SK-N-SH (cell line): ENCODE results near the gene RUFY4. TPM values are rescaled to one million over a fixed set of nuclear protein-coding genes. Genes with fewer than 3 reads are reported as not detected.

ENCODE experiments used
- CTCF ChIA-PET: fragments of 300-600, 350-600 bp; formaldehyde crosslinking; extraction: SDS; loops from one replicate; lab custom pipeline; 2021; lab: Yijun Ruan, JAX
- POLR2A ChIA-PET: fragments of 350-600 bp; sonication (Branson Sonifier 250); formaldehyde crosslinking; extraction: SDS; loops from one replicate; lab custom pipeline; 2020; ENCODE audit warnings: antibody characterized with exemption, inconsistent platforms; lab: Yijun Ruan, JAX
- DNase-seq: peaks from one replicate; pipeline ENCODE4 v3.0.0; 2012
- H2AFZ ChIP-seq: fragments of 200-600 bp; sonication (generic); 2 replicates; pipeline ENCODE4 v1.8.1; 2016; ENCODE audit warnings: antibody characterized with exemption, mild to moderate bottlenecking, low read depth
- H3F3A ChIP-seq: fragments of 200-600 bp; sonication (generic); replicated peaks from 2 replicates; pipeline ENCODE3; 2016; ENCODE audit warnings: antibody characterized with exemption, mild to moderate bottlenecking; ENCODE audit not compliant: insufficient read depth
- H3K27ac ChIP-seq, 2 experiments: fragments of 200-500 bp in 1 of 2; fragments of 200-600 bp in 1 of 2; sonication (Bioruptor generic) in 1 of 2; sonication (generic), shearing (Covaris generic) in 1 of 2; 2 replicates each; pipeline versions ENCODE4 v1.5.1 to v1.6.1; 2014 to 2016; ENCODE audit warnings: low read depth in 2 of 2, inconsistent platforms in 1 of 2, low read length in 1 of 2, mild to moderate bottlenecking in 1 of 2, mixed read lengths in 1 of 2
- H3K27me3 ChIP-seq: fragments of 200-600 bp; sonication (generic), shearing (Covaris generic); 2 replicates; pipeline ENCODE4 v1.6.1; 2016; ENCODE audit warnings: mixed run types; ENCODE audit not compliant: insufficient read depth
- H3K36me3 ChIP-seq, 2 experiments: fragments of 200-500 bp in 1 of 2; fragments of 200-600 bp in 1 of 2; sonication (Bioruptor generic) in 1 of 2; sonication (generic) in 1 of 2; replicated peaks in 1 of 2; 2 replicates each; pipeline versions ENCODE3 to v1.5.1; 2014 to 2016; ENCODE audit warnings: low read length in 1 of 2, mild to moderate bottlenecking in 1 of 2; ENCODE audit not compliant: insufficient read depth in 2 of 2, control insufficient read depth in 1 of 2
- H3K4me1 ChIP-seq, 2 experiments: fragments of 200-500 bp in 1 of 2; fragments of 200-600 bp in 1 of 2; sonication (Bioruptor generic) in 1 of 2; sonication (generic), shearing (Covaris generic) in 1 of 2; 2 replicates each; pipeline versions ENCODE4 v1.5.1 to v1.6.1; 2014 to 2016; ENCODE audit warnings: low read depth in 1 of 2, low read length in 1 of 2, mixed run types in 1 of 2; ENCODE audit not compliant: insufficient read depth in 2 of 2, control insufficient read depth in 1 of 2
- H3K4me2 ChIP-seq: fragments of 200-600 bp; sonication (generic), shearing (Covaris generic); 2 replicates; pipeline ENCODE4 v1.6.1; 2017; ENCODE audit warnings: mixed run types
- H3K4me3 ChIP-seq, 2 experiments: fragments of 200-500 bp in 1 of 2; fragments of 200-600 bp in 1 of 2; sonication (Bioruptor generic) in 1 of 2; sonication (generic), shearing (Covaris generic) in 1 of 2; 2 replicates each; pipeline versions ENCODE4 v1.5.1 to v1.8.1; 2014 to 2016; ENCODE audit warnings: low read depth in 2 of 2, inconsistent platforms in 1 of 2, low read length in 1 of 2, mild to moderate bottlenecking in 1 of 2, mixed read lengths in 1 of 2, moderate library complexity in 1 of 2
- H3K79me2 ChIP-seq: fragments of 200-600 bp; sonication (generic); 2 replicates; pipeline ENCODE4 v1.8.1; 2017; ENCODE audit warnings: mild to moderate bottlenecking; ENCODE audit not compliant: insufficient read depth
- H3K9ac ChIP-seq: fragments of 200-600 bp; sonication (generic); 2 replicates; pipeline ENCODE4 v1.6.1; 2017; ENCODE audit warnings: mixed run types
- H3K9me2 ChIP-seq: fragments of 200-600 bp; sonication (generic); 2 replicates; pipeline ENCODE4 v1.6.1; 2017; ENCODE audit warnings: mixed run types
- H3K9me3 ChIP-seq: fragments of 200-600 bp; sonication (generic); 2 replicates; pipeline ENCODE4 v1.6.1; 2017; ENCODE audit warnings: mixed run types, mild to moderate bottlenecking, moderate library complexity
- H4K20me1 ChIP-seq: fragments of 200-600 bp; sonication (generic); 2 replicates; pipeline ENCODE4 v1.6.1; 2017; ENCODE audit warnings: mild to moderate bottlenecking, mixed run types; ENCODE audit not compliant: insufficient read depth
- CHD2 ChIP-seq: fragments of 150-350 bp; IDR thresholded peaks from 2 replicates; pipeline ENCODE4 v1.6.1; 2018; ENCODE audit warnings: low read length; ENCODE audit not compliant: partially characterized antibody
- ELF1 ChIP-seq: IDR thresholded peaks from 2 replicates; pipeline ENCODE4 v1.4.0; 2012
- EP300 ChIP-seq, 2 experiments: IDR thresholded peaks; 2 replicates each; pipeline versions ENCODE4 v1.4.0 to v1.6.1; 2012; ENCODE audit warnings: borderline replicate concordance in 1 of 2, low read depth in 1 of 2, low read length in 1 of 2
- FOXJ3 ChIP-seq: sonication (generic); formaldehyde crosslinking; IDR thresholded peaks from 2 replicates; pipeline ENCODE4 v1.5.1; 2020; ENCODE audit warnings: mild to moderate bottlenecking, missing genetic modification reagents
- FOXM1 ChIP-seq: IDR thresholded peaks from 2 replicates; pipeline ENCODE4 v1.4.0; 2012; ENCODE audit warnings: low read depth, mild to moderate bottlenecking
- GABPA ChIP-seq: IDR thresholded peaks from 2 replicates; pipeline ENCODE4 v1.4.0; 2012; ENCODE audit warnings: low read depth, mild to moderate bottlenecking
- MXI1 ChIP-seq: IDR thresholded peaks from 2 replicates; pipeline ENCODE4 v1.6.1; 2012; ENCODE audit warnings: mild to moderate bottlenecking, low read depth, low read length, improper control_type of control experiment
- NRF1 ChIP-seq: IDR thresholded peaks from 2 replicates; pipeline ENCODE4 v1.6.1; 2012; ENCODE audit warnings: low read depth, mild to moderate bottlenecking, low read length
- RAD21 ChIP-seq: IDR thresholded peaks from 2 replicates; pipeline ENCODE4 v1.6.1; 2012; ENCODE audit warnings: mild to moderate bottlenecking, low read length
- RCOR1 ChIP-seq: fragments of 150-350 bp; IDR thresholded peaks from 2 replicates; pipeline ENCODE4 v1.6.1; 2017; ENCODE audit warnings: antibody characterized with exemption, low read length
- REST ChIP-seq: IDR thresholded peaks from 2 replicates; pipeline ENCODE4 v1.6.1; 2012; ENCODE audit warnings: mild to moderate bottlenecking, low read depth, low read length, moderate library complexity
- RXRA ChIP-seq: IDR thresholded peaks from 2 replicates; pipeline ENCODE4 v1.4.0; 2012; ENCODE audit warnings: low read depth, mild to moderate bottlenecking, borderline replicate concordance
- SMC3 ChIP-seq: IDR thresholded peaks from 2 replicates; pipeline ENCODE4 v1.6.1; 2012; ENCODE audit warnings: low read depth, low read length, improper control_type of control experiment
- TAF1 ChIP-seq: IDR thresholded peaks from 2 replicates; pipeline ENCODE4 v1.6.1; 2012; ENCODE audit warnings: low read depth, mild to moderate bottlenecking, low read length, moderate library complexity, borderline replicate concordance
- TEAD4 ChIP-seq: IDR thresholded peaks from 2 replicates; pipeline ENCODE4 v1.4.0; 2012; ENCODE audit warnings: mild to moderate bottlenecking, borderline replicate concordance; ENCODE audit not compliant: insufficient read depth
- USF1 ChIP-seq: IDR thresholded peaks from 2 replicates; pipeline ENCODE4 v1.4.0; 2012; ENCODE audit warnings: low read depth, borderline replicate concordance
- USF2 ChIP-seq: fragments of 150-350 bp; IDR thresholded peaks from 2 replicates; pipeline ENCODE4 v1.6.1; 2017; ENCODE audit warnings: antibody characterized with exemption, low read length, low read depth, borderline replicate concordance
- WGBS: methylation state at CpG from one replicate; pipeline ENCODE4 v1.1.6; 2017; ENCODE audit warnings: low lambda C conversion rate; 5-methylcytosine and 5-hydroxymethylcytosine counted together
- polyA plus RNA-seq, 3 experiments: library from polyadenylated mRNA; depleted of rRNA; stranded (reverse); fragments of >200 nt; gene quantifications; 2 replicates each; pipeline ENCODE4 v1.2.3, GENCODE V29; 2012
- TF ChIP-seq, protein P1 (sequence below): IDR thresholded peaks from 2 replicates; pipeline ENCODE4 v1.4.0; 2012; ENCODE audit warnings: low read depth
- TF ChIP-seq, protein P2 (sequence below): fragments of 200-600 bp; sonication (generic); IDR thresholded peaks from 2 replicates; pipeline ENCODE4 v1.6.1; 2017; ENCODE audit warnings: antibody characterized with exemption, mild to moderate bottlenecking, moderate library complexity

RUFY4 gene
- polyA plus RNA-seq, 1 of the 3 experiments (the other 2 are of a cell fraction): not detected

- TF ChIP-seq, protein P1, sequence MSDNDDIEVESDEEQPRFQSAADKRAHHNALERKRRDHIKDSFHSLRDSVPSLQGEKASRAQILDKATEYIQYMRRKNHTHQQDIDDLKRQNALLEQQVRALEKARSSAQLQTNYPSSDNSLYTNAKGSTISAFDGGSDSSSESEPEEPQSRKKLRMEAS: no peak
- no peak for TF ChIP-seq GABPA
- no peak for TF ChIP-seq EP300 (IDR thresholded peaks at IDR 0.05; ENCODE audit: borderline replicate concordance in 1 of 2, low read depth in 1 of 2, low read length in 1 of 2)
- no peak for TF ChIP-seq USF2
Measured at GRCh38 chr2:218041302-218042168, 27.5 kb upstream of the RUFY4 start (continued).

GRCh38 chr2:218043100-218043499, 26.0 kb upstream of the RUFY4 start:
- H4K20me1 ChIP-seq: no peaks in the 10 kb centered on the region
- no peaks in the 10 kb centered on the region for H3F3A ChIP-seq
- no peak overlapping the region for H3K4me2 ChIP-seq
- H3K4me1 ChIP-seq: no peaks in the 10 kb centered on the region
- ChIA-PET POLR2A (interaction anchor here (0.9 kb wide), 1 partner anchor 100 kb away, joined by 5 read pairs; no protein-coding TSS in a partner anchor), CTCF (interaction anchor here (0.6 to 4.5 kb wide), 10 partner anchors 8 to 258 kb away, joined by 3 to 30 read pairs (median 5); partner anchors contain the start of gene RUFY4)
- no peaks in the 10 kb centered on the region for H3K36me3 ChIP-seq
- no peak overlapping the region for H3K9ac ChIP-seq
- H2AFZ ChIP-seq: no peak overlapping the region
- 50% methylated on average over 1 of the region's 1 CpG for WGBS
- no peak overlapping the region for H3K4me3 ChIP-seq
- H3K27ac ChIP-seq: no peak overlapping the region
- no peaks in the 10 kb centered on the region for H3K9me2 ChIP-seq
- peaks cover 14% of the 10 kb centered on the region; the same call in 1 of the 2 replicates for H3K27me3 ChIP-seq
- no peaks in the 10 kb centered on the region for H3K79me2 ChIP-seq
- DNase-seq: no peak
- H3K9me3 ChIP-seq: no peaks in the 10 kb centered on the region
- TF ChIP-seq USF2: no peak
- no peak for TF ChIP-seq TAF1
- no peak for TF ChIP-seq USF1
- TF ChIP-seq FOXJ3 (CRISPR knock-in tag): no peak
- no peak for TF ChIP-seq GABPA
- TF ChIP-seq NRF1: no peak
- no peak for TF ChIP-seq FOXM1
- no peak for TF ChIP-seq RCOR1
- no peak for TF ChIP-seq REST
- TF ChIP-seq TEAD4: no peak
- TF ChIP-seq RAD21: no peak
- TF ChIP-seq EP300 (IDR thresholded peaks at IDR 0.05; ENCODE audit: borderline replicate concordance in 1 of 2, low read depth in 1 of 2, low read length in 1 of 2): no peak
- no peak for TF ChIP-seq MXI1
- TF ChIP-seq, protein P2, sequence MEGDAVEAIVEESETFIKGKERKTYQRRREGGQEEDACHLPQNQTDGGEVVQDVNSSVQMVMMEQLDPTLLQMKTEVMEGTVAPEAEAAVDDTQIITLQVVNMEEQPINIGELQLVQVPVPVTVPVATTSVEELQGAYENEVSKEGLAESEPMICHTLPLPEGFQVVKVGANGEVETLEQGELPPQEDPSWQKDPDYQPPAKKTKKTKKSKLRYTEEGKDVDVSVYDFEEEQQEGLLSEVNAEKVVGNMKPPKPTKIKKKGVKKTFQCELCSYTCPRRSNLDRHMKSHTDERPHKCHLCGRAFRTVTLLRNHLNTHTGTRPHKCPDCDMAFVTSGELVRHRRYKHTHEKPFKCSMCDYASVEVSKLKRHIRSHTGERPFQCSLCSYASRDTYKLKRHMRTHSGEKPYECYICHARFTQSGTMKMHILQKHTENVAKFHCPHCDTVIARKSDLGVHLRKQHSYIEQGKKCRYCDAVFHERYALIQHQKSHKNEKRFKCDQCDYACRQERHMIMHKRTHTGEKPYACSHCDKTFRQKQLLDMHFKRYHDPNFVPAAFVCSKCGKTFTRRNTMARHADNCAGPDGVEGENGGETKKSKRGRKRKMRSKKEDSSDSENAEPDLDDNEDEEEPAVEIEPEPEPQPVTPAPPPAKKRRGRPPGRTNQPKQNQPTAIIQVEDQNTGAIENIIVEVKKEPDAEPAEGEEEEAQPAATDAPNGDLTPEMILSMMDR: no peak
- no peak for TF ChIP-seq RXRA
- TF ChIP-seq ELF1: no peak
- no peak for TF ChIP-seq SMC3
- TF ChIP-seq CHD2: no peak
